ENCODE data around the gene ITK.

DNA sequence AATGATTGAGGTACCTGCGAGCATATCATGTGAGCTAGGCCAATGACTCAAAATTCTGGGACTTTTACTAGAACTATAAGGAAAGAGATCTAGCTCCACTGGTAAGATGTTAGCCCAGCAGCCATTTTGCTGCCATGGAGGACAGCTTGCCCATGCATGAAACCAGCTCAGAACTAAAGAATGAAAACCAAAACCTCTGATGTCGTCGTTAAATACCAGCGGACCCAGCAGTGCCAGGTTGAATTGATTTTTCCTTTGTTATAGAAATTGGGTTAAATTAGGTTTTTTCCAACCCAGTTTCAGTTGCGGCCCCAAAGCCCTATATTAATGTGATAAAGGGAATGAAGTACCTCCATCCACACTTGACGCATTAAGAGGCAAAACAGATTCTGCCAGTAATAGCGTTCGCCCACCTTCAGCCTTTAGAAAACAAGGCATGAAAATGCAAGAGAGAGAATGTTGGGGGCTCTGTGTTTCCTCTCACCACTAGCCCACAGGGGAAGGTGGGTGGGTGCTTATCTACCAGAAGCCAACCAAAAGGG, 5.5 kb upstream of the ITK start:
- TF ChIP-seq GATA3 (IDR thresholded peaks at IDR 0.05; ENCODE audit: low read depth, low read length): no peak
- no peak for TF ChIP-seq GATA2 (IDR thresholded peaks at IDR 0.05; ENCODE audit: low read depth, low read length)

All from SH-SY5Y (cell line).